ENCODE measurements around the gene MACROD2.

The MACROD2 gene

GRCh38 chr20:15571056-15571455, 1575.7 kb downstream of the MACROD2 start:
- no peak for DNase-seq

- DNase-seq = no peak
These were observed 1579.9 kb downstream of the MACROD2 start for GRCh38 chr20:15575255-15575654.

- no peak for DNase-seq
These were observed 1581.1 kb downstream of the MACROD2 start for GRCh38 chr20:15576411-15576810.

- no peak for DNase-seq
These were observed 1582.8 kb downstream of the MACROD2 start for GRCh38 chr20:15578113-15578512.

GRCh38 chr20:15579688-15580087, 1584.4 kb downstream of the MACROD2 start:
- no peak for DNase-seq

- DNase-seq = no peak
These were observed 1586.9 kb downstream of the MACROD2 start for GRCh38 chr20:15582146-15582760.

GRCh38 chr20:15584507-15584906, 1589.2 kb downstream of the MACROD2 start:
- DNase-seq = no peak

- DNase-seq = no peak
These were observed 1597.8 kb downstream of the MACROD2 start for GRCh38 chr20:15593081-15593480.

GRCh38 chr20:15594158-15594695, 1598.9 kb downstream of the MACROD2 start:
- DNase-seq = no peak

- no peak for DNase-seq
These were observed 1601.0 kb downstream of the MACROD2 start for GRCh38 chr20:15596220-15596890.

- no peak for DNase-seq
These were observed 1602.0 kb downstream of the MACROD2 start for GRCh38 chr20:15597306-15597705.

GRCh38 chr20:15599961-15600360, 1604.6 kb downstream of the MACROD2 start:
- no peak for DNase-seq

GRCh38 chr20:15600565-15600964, 1605.2 kb downstream of the MACROD2 start:
- DNase-seq = no peak

- no peak for DNase-seq
These were observed 1608.2 kb downstream of the MACROD2 start for GRCh38 chr20:15603506-15603905.

- DNase-seq = no peak
These were observed 1608.9 kb downstream of the MACROD2 start for GRCh38 chr20:15603978-15604805.

GRCh38 chr20:15609921-15610320, 1614.6 kb downstream of the MACROD2 start:
- DNase-seq = no peak

GRCh38 chr20:15610787-15611186, 1615.5 kb downstream of the MACROD2 start:
- DNase-seq = peak; percentile 56 to 85

GRCh38 chr20:15611541-15611940, 1616.2 kb downstream of the MACROD2 start:
- DNase-seq = no peak

GRCh38 chr20:15612198-15612597, 1616.9 kb downstream of the MACROD2 start:
- no peak for DNase-seq

- DNase-seq = peak in 1 of 2 experiments; percentile 6
These were observed 1617.5 kb downstream of the MACROD2 start for GRCh38 chr20:15612769-15613168.

GRCh38 chr20:15613530-15613929, 1618.2 kb downstream of the MACROD2 start:
- DNase-seq = no peak

GRCh38 chr20:15616626-15617025, 1621.3 kb downstream of the MACROD2 start:
- DNase-seq = peak in 1 of 2 experiments; percentile 50

GRCh38 chr20:15618110-15618509, 1622.8 kb downstream of the MACROD2 start:
- no peak for DNase-seq

GRCh38 chr20:15618912-15619311, 1623.6 kb downstream of the MACROD2 start:
- no peak for DNase-seq
